ENCODE measurements around the gene OSBPL2. TPM values are rescaled to one million over a fixed set of nuclear protein-coding genes. Genes with fewer than 3 reads are reported as not detected.

Gene OSBPL2
- total RNA-seq (10 to 100 TPM; 35.4 to 55.7 (median 41.7) TPM), polyA plus RNA-seq (10 to 100 TPM; 12.6 to 30.3 TPM)
- long read RNA-seq, donor 1, full-length matches to known transcripts = 16 of 33 reads
- long read RNA-seq, donor 1, partial matches to known transcripts = 13 of 33 reads
- long read RNA-seq, donor 1, other reads (novel, unspliced or antisense) = 4 of 33 reads
- long read RNA-seq, donor 2, full-length matches to known transcripts = 23 of 41 reads
- long read RNA-seq, donor 2, partial matches to known transcripts = 16 of 41 reads
- long read RNA-seq, donor 2, other reads (novel, unspliced or antisense) = 2 of 41 reads
- long read RNA-seq, donor 3, full-length matches to known transcripts = 55 of 75 reads
- long read RNA-seq, donor 3, partial matches to known transcripts = 11 of 75 reads
- long read RNA-seq, donor 3, other reads (novel, unspliced or antisense) = 9 of 75 reads

DNA sequence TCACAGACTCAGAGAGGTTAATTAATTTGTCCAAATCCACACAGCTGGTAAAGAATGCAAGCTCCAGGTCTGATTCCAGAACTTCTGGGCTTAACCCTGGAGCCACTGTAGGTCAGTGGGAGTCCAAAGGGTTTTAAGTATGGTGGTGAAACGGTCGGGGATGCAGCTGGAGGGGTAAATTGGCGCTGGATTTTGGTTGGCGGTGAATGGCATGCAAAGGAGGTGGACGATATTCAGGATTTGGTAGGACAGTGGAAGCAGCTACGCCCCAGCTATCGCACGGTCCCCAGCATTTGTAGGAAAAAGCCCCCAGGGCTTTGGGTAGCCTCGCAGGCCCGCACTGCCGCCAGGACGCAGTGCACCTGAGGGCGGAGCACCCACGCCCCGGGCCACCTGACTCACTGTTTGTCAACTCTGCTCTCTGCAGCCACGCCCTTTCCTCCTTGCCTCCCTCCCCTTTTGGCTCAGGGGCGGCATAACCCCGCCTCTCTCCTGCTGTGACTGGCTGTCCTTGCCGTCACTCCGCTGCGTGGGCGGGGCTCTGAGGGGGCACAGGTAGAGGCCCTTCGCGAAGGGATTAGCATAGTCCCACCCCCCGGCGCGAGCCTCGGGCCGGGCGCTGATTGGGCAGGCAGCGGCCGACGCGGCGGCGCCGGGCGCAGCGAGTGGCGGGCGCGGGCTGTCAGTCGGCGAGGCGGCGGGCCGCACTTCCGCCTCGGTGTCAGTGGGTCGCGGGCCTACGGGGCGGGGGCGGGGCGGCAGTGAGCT is at the start of gene OSBPL2:
TSS of gene OSBPL2 (plus strand) at position 721 of the 768 bp plus-strand sequence. CDS start 17,664 bp downstream, outside the sequence.
- H3K4me1 ChIP-seq = peaks cover 4 to 84% (median 48%) of the 10 kb centered on the region in 9 donors
- peak; percentile 98 to 99 for DNase-seq

DNA sequence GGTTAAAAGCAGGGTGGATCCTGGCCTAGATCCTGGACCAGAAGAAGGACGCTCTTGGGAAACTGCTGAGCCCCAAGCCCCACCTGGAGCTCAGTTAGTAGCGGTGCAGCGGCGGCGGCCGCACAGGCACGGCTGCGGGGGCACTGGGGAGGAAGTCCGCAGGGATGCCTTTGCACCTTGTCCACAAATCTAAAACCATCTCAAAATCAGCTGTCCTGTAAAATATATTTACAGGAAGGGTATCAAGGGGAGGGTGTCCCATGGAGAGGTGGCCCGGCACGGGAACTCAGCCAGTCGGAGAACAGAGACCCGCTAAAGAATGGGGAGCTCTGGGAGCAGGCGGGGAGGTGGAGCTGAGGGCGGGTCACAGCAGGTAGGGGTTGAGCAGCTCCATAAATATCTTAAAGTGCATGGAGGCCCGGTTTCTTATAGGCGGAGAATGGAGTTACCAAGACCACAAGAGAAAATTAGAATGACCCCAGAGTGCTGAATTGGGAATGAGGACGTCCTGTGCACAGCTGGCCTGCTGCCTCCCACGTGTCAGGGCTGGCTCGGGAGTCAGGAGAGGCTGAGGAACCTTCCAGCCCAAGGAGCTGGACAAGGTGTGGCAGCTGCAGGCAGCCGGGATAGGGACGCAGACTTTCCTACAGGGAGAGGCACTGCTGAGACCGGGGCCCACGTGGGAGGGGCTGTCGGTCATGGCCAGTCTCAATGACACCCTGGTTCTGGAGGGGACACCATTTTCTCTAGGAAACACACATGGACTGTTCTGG is 47.5 kb upstream of the OSBPL2 start:
- no peak overlapping the region for H3K27ac ChIP-seq
- DNase-seq (peak in 1 of 2 donors; percentile 8), ATAC-seq (peak in 1 of 8 donors; percentile 16)
- peaks cover 0 to 57% (median 12%) of the 10 kb centered on the region in 9 donors for H3K36me3 ChIP-seq
- no peaks in the 10 kb centered on the region for H3K27me3 ChIP-seq
- H3K9me3 ChIP-seq = no peaks in the 10 kb centered on the region
- intact Hi-C loops (cut with DNase I) = loop anchor here in 1 of 10 donors (2.0 kb wide), 1 partner anchor 22 kb away; no protein-coding TSS in a partner anchor
- WGBS, 2 donors = 84 to 85% methylated on average over 25 of the region's 25 CpGs
- TF ChIP-seq, protein P1, sequence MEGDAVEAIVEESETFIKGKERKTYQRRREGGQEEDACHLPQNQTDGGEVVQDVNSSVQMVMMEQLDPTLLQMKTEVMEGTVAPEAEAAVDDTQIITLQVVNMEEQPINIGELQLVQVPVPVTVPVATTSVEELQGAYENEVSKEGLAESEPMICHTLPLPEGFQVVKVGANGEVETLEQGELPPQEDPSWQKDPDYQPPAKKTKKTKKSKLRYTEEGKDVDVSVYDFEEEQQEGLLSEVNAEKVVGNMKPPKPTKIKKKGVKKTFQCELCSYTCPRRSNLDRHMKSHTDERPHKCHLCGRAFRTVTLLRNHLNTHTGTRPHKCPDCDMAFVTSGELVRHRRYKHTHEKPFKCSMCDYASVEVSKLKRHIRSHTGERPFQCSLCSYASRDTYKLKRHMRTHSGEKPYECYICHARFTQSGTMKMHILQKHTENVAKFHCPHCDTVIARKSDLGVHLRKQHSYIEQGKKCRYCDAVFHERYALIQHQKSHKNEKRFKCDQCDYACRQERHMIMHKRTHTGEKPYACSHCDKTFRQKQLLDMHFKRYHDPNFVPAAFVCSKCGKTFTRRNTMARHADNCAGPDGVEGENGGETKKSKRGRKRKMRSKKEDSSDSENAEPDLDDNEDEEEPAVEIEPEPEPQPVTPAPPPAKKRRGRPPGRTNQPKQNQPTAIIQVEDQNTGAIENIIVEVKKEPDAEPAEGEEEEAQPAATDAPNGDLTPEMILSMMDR (IDR thresholded peaks at IDR 0.05) = no peak
- H3K4me1 ChIP-seq = peaks cover 0 to 30% (median 18%) of the 10 kb centered on the region in 9 donors
- H3K4me3 ChIP-seq = no peak overlapping the region

More for the DNA sequence above, at the start of gene OSBPL2:
- peaks cover 0 to 2% (median 0%) of the 10 kb centered on the region in 7 donors for H3K27me3 ChIP-seq
- WGBS, 2 donors = 1 to 2% methylated on average over 40 to 55 of the region's 55 CpGs
- peak within 1 kb of the TSS; percentile 60 to 89 (median 72) for H3K4me3 ChIP-seq
- TF ChIP-seq, protein P1 (IDR thresholded peaks at IDR 0.05) = no peak
- H3K9me3 ChIP-seq = peaks cover 0 to 4% (median 0%) of the 10 kb centered on the region in 11 donors
- peak within 1 kb of the TSS; percentile 55 to 94 (median 90) for H3K27ac ChIP-seq
- peaks cover 0 to 24% (median 0%) of the 10 kb centered on the region in 9 donors for H3K36me3 ChIP-seq
- peak; percentile 93 to 99 (median 98) for ATAC-seq
- intact Hi-C loops (cut with DNase I) = loop anchor here in 2 of 10 donors (2.0 to 5.0 kb wide), 2 partner anchors 55 to 56 kb away; partner anchors contain the start of gene MTG2 (in 2 of the 2)

DNA sequence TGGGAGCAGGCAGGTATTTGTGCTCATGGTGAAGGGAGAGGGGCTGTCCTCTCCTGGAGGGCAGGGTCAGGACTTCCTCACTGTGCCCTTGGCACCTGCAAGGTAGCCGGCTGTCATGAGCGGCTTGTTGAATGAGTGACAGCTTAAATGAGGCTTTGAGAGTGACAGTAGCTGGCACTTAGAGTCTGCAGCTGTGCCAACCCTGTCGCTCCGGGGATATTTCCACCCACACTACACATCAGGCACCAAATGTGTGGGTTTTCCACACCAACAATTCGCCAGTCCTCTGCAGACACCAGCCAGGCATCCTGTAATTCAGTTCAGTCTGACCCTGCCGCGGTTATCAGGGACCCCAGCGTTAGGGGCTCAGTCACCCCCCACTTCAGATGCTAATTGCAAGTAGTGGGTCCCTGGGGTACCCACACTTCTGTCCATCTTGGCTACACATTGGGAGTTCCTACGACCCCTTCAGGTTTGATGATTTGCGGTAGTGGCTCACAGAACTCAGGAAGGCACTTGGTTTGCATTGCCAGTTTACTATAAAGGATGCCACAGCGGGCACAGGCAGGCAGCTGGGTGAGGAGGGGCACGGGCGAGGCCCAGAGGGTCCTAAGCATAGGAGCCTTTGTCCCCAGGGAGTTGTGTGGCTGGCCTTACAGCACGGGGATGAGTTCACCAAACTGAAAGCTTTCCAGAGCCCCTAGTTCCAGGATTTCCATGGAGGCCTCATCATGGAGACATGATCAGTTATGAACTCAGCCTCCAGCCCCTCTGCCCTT is 46.4 kb upstream of the OSBPL2 start:
- Histone ChIP-seq H3K4me3 (no peak overlapping the region), H3K27me3 (no peaks in the 10 kb centered on the region), H3K9me3 (no peaks in the 10 kb centered on the region), H3K27ac (no peak overlapping the region), H3K36me3 (peaks cover 0 to 69% (median 12%) of the 10 kb centered on the region in 9 donors), H3K4me1 (peaks cover 0 to 25% (median 12%) of the 10 kb centered on the region in 9 donors)
- TF ChIP-seq, protein P1 (IDR thresholded peaks at IDR 0.05) = no peak
- DNase-seq = peak in 1 of 2 donors; percentile 10
- intact Hi-C loops (cut with DNase I) = loop anchor here in 1 of 10 donors (2.0 kb wide), 1 partner anchor 21 kb away; no protein-coding TSS in a partner anchor
- ATAC-seq = peak in 4 of 8 donors; percentile 11 to 49 (median 27)
- 76 to 82% methylated on average over 14 of the region's 14 CpGs for WGBS, 2 donors
